K562 (cell line): ENCODE results near the gene LRRTM4. TPM values are rescaled to one million over a fixed set of nuclear protein-coding genes. Genes with fewer than 3 reads are reported as not detected.

Experiments used
- ATAC-seq: fragments of 200-7000 bp; cut with Tn5 transposase; 3 replicates; pipeline ENCODE4 v1.9.1; 2020; ENCODE audit warnings: moderate library complexity
- BruUV-seq: library from RNA; stranded (reverse); fragments of 400-500 nt; replicated peaks from 2 replicates; lab custom pipeline; 2021; lab: Mats Ljungman, UMichigan
- CTCF ChIA-PET: fragments of 300-600 bp; formaldehyde crosslinking; extraction: SDS; loops from one replicate; lab custom pipeline; 2021; ENCODE audit warnings: low intra/inter-chr PET ratio; lab: Yijun Ruan, JAX
- POLR2A ChIA-PET: fragments of 300-600, 350-650 bp; sonication (Branson Sonifier 250); formaldehyde crosslinking; extraction: SDS; loops from one replicate; lab custom pipeline; 2021; ENCODE audit warnings: antibody characterized with exemption, inconsistent platforms; lab: Yijun Ruan, JAX
- DNase-seq, 4 experiments: peaks; one replicate each; pipeline versions ENCODE4 v3.0.0 to v3.0.0-alpha.2; 2011 to 2018; ENCODE audit warnings: low spot score in 3 of 4, mixed read lengths in 3 of 4; ENCODE audit errors: extremely low read depth in 1 of 4
- FAIRE-seq: peaks from 2 replicates; lab custom pipeline; 2011; peaks lifted over from hg19 to GRCh38; lab: Jason Lieb, UNC
- H2AFZ ChIP-seq: 2 replicates; pipeline ENCODE4 v1.6.0; 2011; ENCODE audit warnings: low read depth, low read length, control low read depth, inconsistent platforms
- H3K27ac ChIP-seq: fragments of 200-600 bp; 3 replicates; pipeline ENCODE4 v1.8.0; 2011; ENCODE audit warnings: low read depth, mild to moderate bottlenecking, control low read depth, inconsistent platforms, low read length, moderate library complexity, mixed read lengths; ENCODE audit errors: extremely low read depth
- H3K27me3 ChIP-seq, 2 experiments: fragments of 300-600 bp in 1 of 2; 2 replicates in 1 of 2; 3 replicates in 1 of 2; pipeline versions ENCODE4 v1.6.0 to v1.8.0; 2011; ENCODE audit warnings: inconsistent platforms in 2 of 2, low read length in 2 of 2, mild to moderate bottlenecking in 1 of 2, mixed read lengths in 1 of 2, moderate library complexity in 1 of 2; ENCODE audit not compliant: control insufficient read depth in 2 of 2, insufficient read depth in 2 of 2
- H3K36me3 ChIP-seq: fragments of 300-600 bp; 3 replicates; pipeline ENCODE4 v1.8.0; 2011; ENCODE audit warnings: mild to moderate bottlenecking, low read length, inconsistent platforms; ENCODE audit not compliant: control insufficient read depth, insufficient read depth
- H3K4me1 ChIP-seq, 2 experiments: fragments of 200-600 bp in 1 of 2; replicated peaks in 1 of 2; 2 replicates in 1 of 2; 3 replicates in 1 of 2; pipeline versions ENCODE4 v1.5.1 to v1.8.0; 2011; ENCODE audit warnings: inconsistent platforms in 2 of 2, low read length in 2 of 2, mild to moderate bottlenecking in 1 of 2, mixed read lengths in 1 of 2, moderate library complexity in 1 of 2; ENCODE audit not compliant: control insufficient read depth in 2 of 2, insufficient read depth in 2 of 2
- H3K4me2 ChIP-seq: 2 replicates; pipeline ENCODE4 v1.6.1; 2011; ENCODE audit warnings: low read length, control low read depth, inconsistent platforms, mixed read lengths; ENCODE audit not compliant: insufficient read depth
- H3K4me3 ChIP-seq: fragments of 200-600 bp; sonication (generic), shearing (Covaris generic); 2 replicates; pipeline ENCODE4 v1.5.1; 2016; ENCODE audit warnings: control low read depth, inconsistent platforms
- H3K79me2 ChIP-seq: fragments of 200-600 bp; 3 replicates; pipeline ENCODE4 v1.8.0; 2011; ENCODE audit warnings: low read length, inconsistent platforms; ENCODE audit not compliant: control insufficient read depth, insufficient read depth
- H3K9ac ChIP-seq, 2 experiments: 2 replicates each; pipeline versions ENCODE4 v1.6.0 to v1.6.1; 2011; ENCODE audit warnings: low read depth in 2 of 2, low read length in 2 of 2, control low read depth in 1 of 2, inconsistent platforms in 1 of 2, mild to moderate bottlenecking in 1 of 2, mixed read lengths in 1 of 2; ENCODE audit not compliant: insufficient read depth in 1 of 2
- H3K9me1 ChIP-seq: one replicate; pipeline ENCODE4 v1.6.0; 2011; ENCODE audit warnings: inconsistent platforms, mild to moderate bottlenecking, low read length, moderate library complexity; ENCODE audit not compliant: control insufficient read depth, insufficient read depth
- H3K9me3 ChIP-seq: replicated peaks from 2 replicates; pipeline ENCODE4 v1.5.1; 2011; ENCODE audit warnings: low read depth, low read length, inconsistent platforms; ENCODE audit not compliant: control insufficient read depth, insufficient read depth
- H4K20me1 ChIP-seq: replicated peaks from 2 replicates; pipeline ENCODE4 v1.6.1; 2011; ENCODE audit warnings: low read length, inconsistent platforms, mixed read lengths; ENCODE audit not compliant: control insufficient read depth, insufficient read depth
- HMG20A ChIP-seq: fragments of 450-650 bp; formaldehyde crosslinking; conservative IDR thresholded peaks from 2 replicates; pipeline ENCODE4 v1.4.0; 2020; ENCODE audit warnings: mild to moderate bottlenecking, mixed read lengths
- MCM2 ChIP-seq: fragments of 450-650 bp; IDR thresholded peaks from 2 replicates; pipeline ENCODE4 v1.6.1; 2017; ENCODE audit warnings: low read depth, mild to moderate bottlenecking
- MIER1 ChIP-seq: fragments of 450-650 bp; IDR thresholded peaks from 2 replicates; pipeline ENCODE4 v1.6.1; 2016; ENCODE audit warnings: antibody characterized with exemption, mild to moderate bottlenecking, low read depth
- RBM14 ChIP-seq: fragments of 200-400 bp; formaldehyde crosslinking; IDR thresholded peaks from 2 replicates; pipeline ENCODE4 v1.6.1; 2018; ENCODE audit warnings: low read depth, mild to moderate bottlenecking, low read length, moderate library complexity, borderline replicate concordance; ENCODE audit not compliant: insufficient read depth
- U2AF1 ChIP-seq: fragments of 200-400 bp; formaldehyde crosslinking; optimal IDR thresholded peaks from 2 replicates; pipeline ENCODE3; 2017; ENCODE audit warnings: mild to moderate bottlenecking, low read depth, low read length, moderate library complexity
- WGBS: fragments of 100-300 bp; shearing (Covaris generic); methylation state at CpG from one replicate; pipeline ENCODE4 v1.1.6; 2016; ENCODE audit warnings: low coverage, mixed read lengths; ENCODE audit not compliant: insufficient coverage; ENCODE audit errors: missing lambda C conversion rate; 5-methylcytosine and 5-hydroxymethylcytosine counted together
- in situ Hi-C: fragments of 300-500 bp; cut with MboI; formaldehyde crosslinking; loops from 4 replicates; pipeline ENCODE4 v1.15.0; 2018; ENCODE audit warnings: inconsistent platforms, mixed read lengths
- intact Hi-C: fragments of 100-400 bp; cut with micrococcal nuclease; formaldehyde crosslinking; loops from 2 replicates; pipeline ENCODE4 v1.14.2; 2022
- polyA plus RNA-seq, 8 experiments: library from polyadenylated mRNA; depleted of rRNA in 4 of 8; stranded (reverse) in 5 of 8; unstranded in 3 of 8; fragments of >200 nt; fragmentation: Nextera tagmentation in 2 of 8; fragmentation: Illumina TruSeq in 1 of 8; extraction: Ambion mirVana in 2 of 8; extraction: Trizol in 1 of 8; gene quantifications; 2 replicates each; pipeline versions ENCODE4 v1.2.1 to v1.2.3, GENCODE V29; 2011 to 2014; ENCODE audit warnings: inconsistent platforms in 1 of 8, missing spikeins in 1 of 8
- total RNA-seq, 7 experiments: library from RNA; depleted of rRNA in 6 of 7; stranded (reverse); fragments of >200 nt in 6 of 7; fragmentation: Illumina TruSeq in 2 of 7; extraction: Trizol in 2 of 7; gene quantifications; 2 replicates each; pipeline versions ENCODE4 v1.2.1 to v1.2.3, GENCODE V29; 2011 to 2021; ENCODE audit warnings: low replicate concordance in 1 of 7
- TF ChIP-seq, protein P1 (sequence below): fragments of 450-650 bp; IDR thresholded peaks from 2 replicates; pipeline ENCODE4 v1.6.1; 2016; ENCODE audit warnings: low read depth
- TF ChIP-seq, protein P2 (sequence below): fragments of 250-450 bp; sonication (Bioruptor Pico); IDR thresholded peaks from 2 replicates; pipeline ENCODE4 v1.4.0; 2020

Gene LRRTM4
- total and polyA plus RNA-seq, 9 of the 15 experiments (the other 6 are each of a cell fraction or from before 2014, with no cell fraction given), result 0.04 TPM; not detected in 6

DNA sequence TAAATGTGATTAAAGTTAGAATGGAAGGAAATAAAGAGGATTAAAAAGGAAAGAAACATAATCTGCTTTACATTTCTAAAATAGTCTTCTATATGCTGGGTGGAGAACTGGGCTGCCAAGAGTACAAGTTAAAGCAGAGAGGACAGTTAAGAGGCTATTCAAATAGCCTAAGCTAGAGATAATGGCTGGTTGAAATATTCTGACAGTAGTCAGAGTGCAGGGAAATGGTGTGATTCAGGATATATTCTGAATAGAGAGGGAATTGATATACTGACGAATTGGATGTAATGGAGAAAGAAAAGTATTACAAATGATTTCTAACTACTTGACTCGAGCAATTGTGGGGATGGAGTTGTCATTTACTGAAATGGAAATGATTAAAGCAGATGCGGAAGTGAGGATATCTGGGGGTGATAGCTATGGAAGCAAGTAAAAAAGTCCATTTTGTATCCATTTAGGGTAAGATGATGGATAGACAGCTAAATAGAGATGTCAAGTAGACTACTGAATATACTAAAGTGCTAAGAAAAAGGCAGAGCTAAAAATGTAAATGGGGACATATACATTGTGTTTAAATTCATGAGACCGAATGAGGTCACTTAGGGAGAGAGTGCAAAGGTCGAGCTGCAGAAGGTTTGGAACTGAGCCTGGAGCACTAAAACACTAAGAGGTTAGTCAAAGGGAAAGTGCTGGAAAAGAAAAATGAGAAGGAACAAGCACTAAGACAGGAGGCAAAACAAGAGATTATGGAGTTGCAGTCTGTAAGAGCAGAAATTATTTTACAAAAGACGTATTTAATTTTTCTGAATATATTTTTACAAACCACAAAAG, 696.8 kb downstream of the LRRTM4 start:
- DNase-seq (no peak), ATAC-seq (no peak), FAIRE-seq (no peak)
- Histone ChIP-seq H3K4me1 (no peaks in the 10 kb centered on the region), H3K4me2 (no peak overlapping the region), H3K36me3 (no peaks in the 10 kb centered on the region), H3K27me3 (no peaks in the 10 kb centered on the region), H3K27ac (no peak overlapping the region), H3K79me2 (no peaks in the 10 kb centered on the region), H3K9ac (no peak overlapping the region), H3K9me3 (no peaks in the 10 kb centered on the region), H3K4me3 (no peak overlapping the region), H4K20me1 (no peaks in the 10 kb centered on the region), H2AFZ (no peak overlapping the region), H3K9me1 (no peaks in the 10 kb centered on the region)
- in situ Hi-C loops, result no loop called here
- ChIA-PET POLR2A (no interaction called here), CTCF (no interaction called here)
- WGBS, result 0% methylated on average over 6 of the region's 6 CpGs
- intact Hi-C loops, result no loop called here
- BruUV-seq, result no TSS peak
- TF ChIP-seq RBM14, result no peak
- TF ChIP-seq, protein P1, sequence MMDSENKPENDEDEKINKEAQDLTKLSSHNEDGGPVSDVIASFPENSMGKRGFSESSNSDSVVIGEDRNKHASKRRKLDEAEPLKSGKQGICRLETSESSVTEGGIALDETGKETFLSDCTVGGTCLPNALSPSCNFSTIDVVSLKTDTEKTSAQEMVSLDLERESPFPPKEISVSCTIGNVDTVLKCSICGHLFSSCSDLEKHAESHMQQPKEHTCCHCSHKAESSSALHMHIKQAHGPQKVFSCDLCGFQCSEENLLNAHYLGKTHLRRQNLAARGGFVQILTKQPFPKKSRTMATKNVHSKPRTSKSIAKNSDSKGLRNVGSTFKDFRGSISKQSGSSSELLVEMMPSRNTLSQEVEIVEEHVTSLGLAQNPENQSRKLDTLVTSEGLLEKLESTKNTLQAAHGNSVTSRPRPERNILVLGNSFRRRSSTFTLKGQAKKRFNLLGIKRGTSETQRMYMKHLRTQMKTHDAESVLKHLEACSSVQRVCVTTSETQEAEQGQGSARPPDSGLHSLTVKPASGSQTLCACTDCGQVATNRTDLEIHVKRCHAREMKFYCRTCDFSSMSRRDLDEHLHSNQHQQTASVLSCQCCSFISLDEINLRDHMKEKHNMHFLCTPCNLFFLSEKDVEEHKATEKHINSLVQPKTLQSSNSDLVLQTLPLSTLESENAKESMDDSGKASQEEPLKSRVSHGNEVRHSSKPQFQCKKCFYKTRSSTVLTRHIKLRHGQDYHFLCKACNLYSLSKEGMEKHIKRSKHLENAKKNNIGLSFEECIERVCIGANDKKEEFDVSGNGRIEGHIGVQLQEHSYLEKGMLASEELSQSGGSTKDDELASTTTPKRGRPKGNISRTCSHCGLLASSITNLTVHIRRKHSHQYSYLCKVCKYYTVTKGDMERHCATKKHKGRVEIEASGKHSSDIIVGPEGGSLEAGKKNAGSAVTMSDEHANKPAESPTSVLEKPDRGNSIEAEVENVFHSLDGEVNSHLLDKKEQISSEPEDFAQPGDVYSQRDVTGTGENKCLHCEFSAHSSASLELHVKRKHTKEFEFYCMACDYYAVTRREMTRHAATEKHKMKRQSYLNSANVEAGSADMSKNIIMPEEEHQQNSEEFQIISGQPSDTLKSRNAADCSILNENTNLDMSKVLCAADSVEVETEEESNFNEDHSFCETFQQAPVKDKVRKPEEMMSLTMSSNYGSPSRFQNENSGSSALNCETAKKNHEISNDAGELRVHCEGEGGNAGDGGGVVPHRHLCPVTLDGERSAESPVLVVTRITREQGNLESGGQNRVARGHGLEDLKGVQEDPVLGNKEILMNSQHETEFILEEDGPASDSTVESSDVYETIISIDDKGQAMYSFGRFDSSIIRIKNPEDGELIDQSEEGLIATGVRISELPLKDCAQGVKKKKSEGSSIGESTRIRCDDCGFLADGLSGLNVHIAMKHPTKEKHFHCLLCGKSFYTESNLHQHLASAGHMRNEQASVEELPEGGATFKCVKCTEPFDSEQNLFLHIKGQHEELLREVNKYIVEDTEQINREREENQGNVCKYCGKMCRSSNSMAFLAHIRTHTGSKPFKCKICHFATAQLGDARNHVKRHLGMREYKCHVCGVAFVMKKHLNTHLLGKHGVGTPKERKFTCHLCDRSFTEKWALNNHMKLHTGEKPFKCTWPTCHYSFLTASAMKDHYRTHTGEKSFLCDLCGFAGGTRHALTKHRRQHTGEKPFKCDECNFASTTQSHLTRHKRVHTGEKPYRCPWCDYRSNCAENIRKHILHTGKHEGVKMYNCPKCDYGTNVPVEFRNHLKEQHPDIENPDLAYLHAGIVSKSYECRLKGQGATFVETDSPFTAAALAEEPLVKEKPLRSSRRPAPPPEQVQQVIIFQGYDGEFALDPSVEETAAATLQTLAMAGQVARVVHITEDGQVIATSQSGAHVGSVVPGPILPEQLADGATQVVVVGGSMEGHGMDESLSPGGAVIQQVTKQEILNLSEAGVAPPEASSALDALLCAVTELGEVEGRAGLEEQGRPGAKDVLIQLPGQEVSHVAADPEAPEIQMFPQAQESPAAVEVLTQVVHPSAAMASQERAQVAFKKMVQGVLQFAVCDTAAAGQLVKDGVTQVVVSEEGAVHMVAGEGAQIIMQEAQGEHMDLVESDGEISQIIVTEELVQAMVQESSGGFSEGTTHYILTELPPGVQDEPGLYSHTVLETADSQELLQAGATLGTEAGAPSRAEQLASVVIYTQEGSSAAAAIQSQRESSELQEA, result no peak
- TF ChIP-seq, protein P2, sequence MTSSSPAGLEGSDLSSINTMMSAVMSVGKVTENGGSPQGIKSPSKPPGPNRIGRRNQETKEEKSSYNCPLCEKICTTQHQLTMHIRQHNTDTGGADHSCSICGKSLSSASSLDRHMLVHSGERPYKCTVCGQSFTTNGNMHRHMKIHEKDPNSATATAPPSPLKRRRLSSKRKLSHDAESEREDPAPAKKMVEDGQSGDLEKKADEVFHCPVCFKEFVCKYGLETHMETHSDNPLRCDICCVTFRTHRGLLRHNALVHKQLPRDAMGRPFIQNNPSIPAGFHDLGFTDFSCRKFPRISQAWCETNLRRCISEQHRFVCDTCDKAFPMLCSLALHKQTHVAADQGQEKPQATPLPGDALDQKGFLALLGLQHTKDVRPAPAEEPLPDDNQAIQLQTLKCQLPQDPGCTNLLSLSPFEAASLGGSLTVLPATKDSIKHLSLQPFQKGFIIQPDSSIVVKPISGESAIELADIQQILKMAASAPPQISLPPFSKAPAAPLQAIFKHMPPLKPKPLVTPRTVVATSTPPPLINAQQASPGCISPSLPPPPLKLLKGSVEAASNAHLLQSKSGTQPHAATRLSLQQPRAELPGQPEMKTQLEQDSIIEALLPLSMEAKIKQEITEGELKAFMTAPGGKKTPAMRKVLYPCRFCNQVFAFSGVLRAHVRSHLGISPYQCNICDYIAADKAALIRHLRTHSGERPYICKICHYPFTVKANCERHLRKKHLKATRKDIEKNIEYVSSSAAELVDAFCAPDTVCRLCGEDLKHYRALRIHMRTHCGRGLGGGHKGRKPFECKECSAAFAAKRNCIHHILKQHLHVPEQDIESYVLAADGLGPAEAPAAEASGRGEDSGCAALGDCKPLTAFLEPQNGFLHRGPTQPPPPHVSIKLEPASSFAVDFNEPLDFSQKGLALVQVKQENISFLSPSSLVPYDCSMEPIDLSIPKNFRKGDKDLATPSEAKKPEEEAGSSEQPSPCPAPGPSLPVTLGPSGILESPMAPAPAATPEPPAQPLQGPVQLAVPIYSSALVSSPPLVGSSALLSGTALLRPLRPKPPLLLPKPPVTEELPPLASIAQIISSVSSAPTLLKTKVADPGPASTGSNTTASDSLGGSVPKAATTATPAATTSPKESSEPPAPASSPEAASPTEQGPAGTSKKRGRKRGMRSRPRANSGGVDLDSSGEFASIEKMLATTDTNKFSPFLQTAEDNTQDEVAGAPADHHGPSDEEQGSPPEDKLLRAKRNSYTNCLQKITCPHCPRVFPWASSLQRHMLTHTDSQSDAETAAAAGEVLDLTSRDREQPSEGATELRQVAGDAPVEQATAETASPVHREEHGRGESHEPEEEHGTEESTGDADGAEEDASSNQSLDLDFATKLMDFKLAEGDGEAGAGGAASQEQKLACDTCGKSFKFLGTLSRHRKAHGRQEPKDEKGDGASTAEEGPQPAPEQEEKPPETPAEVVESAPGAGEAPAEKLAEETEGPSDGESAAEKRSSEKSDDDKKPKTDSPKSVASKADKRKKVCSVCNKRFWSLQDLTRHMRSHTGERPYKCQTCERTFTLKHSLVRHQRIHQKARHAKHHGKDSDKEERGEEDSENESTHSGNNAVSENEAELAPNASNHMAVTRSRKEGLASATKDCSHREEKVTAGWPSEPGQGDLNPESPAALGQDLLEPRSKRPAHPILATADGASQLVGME (CRISPR knock-in tag), result no peak
- TF ChIP-seq MIER1, result no peak
- no peak for TF ChIP-seq MCM2
- TF ChIP-seq U2AF1, result no peak
- no peak for TF ChIP-seq HMG20A (CRISPR knock-in tag)
